Stimulated activated CD8-positive, alpha-beta memory T cell treated with anti-CD3 and anti-CD28 coated beads, Interleukin-7, amount 100 ng/mL, for 48 hours (primary cell): ENCODE measurements around the gene SELENOO.

Experiments used
- DNase-seq, 2 donors: peaks; one replicate each; pipeline ENCODE4 v3.0.0-alpha.2; 2020; ENCODE audit warnings: low read depth in 1 of 2; ENCODE audit errors: extremely low read depth in 1 of 2

Gene SELENOO

DNA sequence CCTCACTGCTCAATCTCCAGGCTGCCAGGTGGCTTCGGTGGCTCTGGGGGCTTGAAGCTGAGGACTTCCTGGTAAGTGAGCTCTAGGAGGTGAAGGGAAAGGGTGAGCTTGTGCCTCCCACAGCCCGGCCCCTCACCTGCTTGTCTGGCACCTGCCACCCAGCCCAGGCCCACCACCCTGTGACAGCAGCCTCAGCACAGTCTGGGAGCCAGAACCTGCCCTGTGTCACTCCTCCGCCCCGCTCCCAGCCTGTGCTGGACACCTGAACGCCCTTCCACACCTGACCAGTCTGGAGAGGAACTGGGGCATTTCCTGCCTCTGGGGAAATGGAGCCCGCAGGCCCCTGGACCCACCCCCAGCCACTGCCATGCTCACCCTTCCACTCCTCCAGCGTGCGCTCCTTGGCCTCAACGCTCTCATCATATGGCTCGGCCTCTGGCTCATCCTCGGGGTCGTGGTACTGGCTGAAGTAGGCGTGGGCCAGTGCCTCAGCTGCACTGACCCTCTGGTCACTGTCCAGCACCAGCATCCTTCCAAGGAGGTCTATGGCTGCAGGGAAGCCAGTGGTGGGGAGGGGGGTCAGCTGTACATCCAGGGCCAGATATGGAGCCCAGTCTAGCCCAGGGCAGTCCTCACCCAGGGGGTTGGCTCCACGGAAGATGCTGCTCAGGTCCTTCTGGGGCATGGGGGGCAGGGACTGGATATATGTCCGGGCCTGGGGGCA, 64.3 kb downstream of the SELENOO start:
- no peak for DNase-seq

- DNase-seq: no peak
Observed at GRCh38 chr22:50266994-50267393, 66.2 kb downstream of the SELENOO start.
